Astrocyte of the spinal cord (primary cell): ENCODE measurements around the gene ROBO4.

Experiments
- DNase-seq: peaks from one replicate; pipeline ENCODE4 v3.0.0; 2011; ENCODE audit warnings: low read depth, low spot score
- H3K4me3 ChIP-seq: 2 replicates; pipeline ENCODE4 v1.5.1; 2011; ENCODE audit warnings: low read depth, mild to moderate bottlenecking, low read length, moderate library complexity
- CTCF ChIP-seq: IDR thresholded peaks from 2 replicates; pipeline ENCODE4 v1.5.1; 2012; ENCODE audit warnings: low read depth, mild to moderate bottlenecking, low read length, inconsistent platforms
- in situ Hi-C: cut with HindIII; loops from 2 replicates; pipeline ENCODE4 v1.10.0; 2017; ENCODE audit warnings: low sequenced_read_pairs

ROBO4 gene

GRCh38 chr11:124865181-124865901 is 32.3 kb downstream of the ROBO4 start, which contains the start of gene ROBO3:
TSS of gene ROBO3 (plus strand) at chr11:124865432. CDS start at chr11:124865578, 146 bp downstream.
- DNase-seq = peak; percentile 17
- peak within 1 kb of the TSS; percentile 22 for H3K4me3 ChIP-seq
- in situ Hi-C loops = no loop called here
- TF ChIP-seq CTCF = peak; percentile 1

DNA sequence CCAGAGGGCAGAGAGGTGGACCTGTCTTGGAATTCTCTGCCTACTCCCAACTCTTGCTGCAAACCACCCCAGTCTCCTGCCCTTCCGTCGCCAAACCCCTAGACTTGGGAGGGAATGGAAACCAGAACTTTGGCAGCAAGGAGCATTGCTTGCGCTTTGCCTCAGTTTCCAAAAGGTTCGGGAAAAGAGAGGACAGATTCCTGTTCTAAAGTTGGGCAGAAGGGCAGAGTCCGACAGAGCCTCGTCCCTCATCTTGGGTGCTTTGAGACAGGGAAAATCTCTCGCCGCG is 32.8 kb downstream of the ROBO4 start:
- H3K4me3 ChIP-seq = no peak overlapping the region
- no peak for DNase-seq
- TF ChIP-seq CTCF = no peak
- in situ Hi-C loops = no loop called here

DNA sequence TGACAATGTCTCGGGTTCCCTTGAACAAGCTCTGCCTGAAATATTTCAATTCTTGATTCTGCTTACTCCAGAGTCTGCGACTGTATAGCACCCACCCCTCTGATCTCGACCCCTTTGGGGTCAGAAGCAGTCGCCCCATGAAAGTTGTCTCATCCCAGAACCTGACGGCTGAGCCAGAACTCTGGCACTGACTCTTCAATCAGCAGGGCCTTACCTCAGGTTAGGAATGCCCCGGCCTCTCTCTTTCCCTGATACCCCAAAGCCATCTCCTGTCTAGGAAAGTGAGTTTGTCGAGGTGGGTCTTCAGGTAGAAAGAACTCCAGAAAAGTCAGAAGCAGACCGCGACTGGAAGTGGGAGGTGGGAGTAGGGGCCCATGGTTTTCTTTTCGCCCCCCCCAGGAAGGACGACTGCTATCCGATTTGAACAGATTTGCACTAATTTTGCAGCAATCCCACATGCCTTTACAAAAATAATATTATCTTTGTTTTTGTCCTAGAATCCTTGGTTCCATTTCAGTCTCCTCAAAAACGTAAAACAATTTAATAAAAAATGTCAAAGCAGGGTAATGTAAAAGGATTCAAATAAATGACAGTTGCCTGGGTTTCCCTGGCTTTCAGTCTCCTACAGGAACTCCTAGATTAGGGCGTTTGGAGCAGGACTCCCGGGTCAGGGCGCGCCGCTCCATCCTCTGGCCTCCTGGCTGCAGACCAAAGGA is 33.3 kb downstream of the ROBO4 start:
- no peak overlapping the region for H3K4me3 ChIP-seq
- TF ChIP-seq CTCF = no peak
- in situ Hi-C loops = no loop called here
- no peak for DNase-seq

DNA sequence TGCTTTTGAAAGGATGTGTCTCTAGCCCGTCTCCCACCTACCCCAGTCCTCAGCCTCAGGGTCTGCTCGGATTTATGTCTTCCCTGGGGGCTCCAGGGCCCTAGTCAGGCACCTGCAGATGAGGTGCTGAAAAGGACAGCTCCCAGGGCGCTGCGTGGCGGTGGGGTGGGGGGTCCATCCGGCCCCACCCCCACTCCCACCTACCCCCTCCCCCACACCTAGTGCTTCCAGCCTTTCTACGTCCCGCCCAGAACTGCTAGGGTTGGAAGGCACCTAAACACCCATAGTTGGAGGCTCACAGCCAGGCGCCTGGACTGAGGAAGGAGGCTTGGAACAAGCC is 33.9 kb downstream of the ROBO4 start:
- H3K4me3 ChIP-seq = no peak overlapping the region
- no peak for DNase-seq
- in situ Hi-C loops = no loop called here
- no peak for TF ChIP-seq CTCF

DNA sequence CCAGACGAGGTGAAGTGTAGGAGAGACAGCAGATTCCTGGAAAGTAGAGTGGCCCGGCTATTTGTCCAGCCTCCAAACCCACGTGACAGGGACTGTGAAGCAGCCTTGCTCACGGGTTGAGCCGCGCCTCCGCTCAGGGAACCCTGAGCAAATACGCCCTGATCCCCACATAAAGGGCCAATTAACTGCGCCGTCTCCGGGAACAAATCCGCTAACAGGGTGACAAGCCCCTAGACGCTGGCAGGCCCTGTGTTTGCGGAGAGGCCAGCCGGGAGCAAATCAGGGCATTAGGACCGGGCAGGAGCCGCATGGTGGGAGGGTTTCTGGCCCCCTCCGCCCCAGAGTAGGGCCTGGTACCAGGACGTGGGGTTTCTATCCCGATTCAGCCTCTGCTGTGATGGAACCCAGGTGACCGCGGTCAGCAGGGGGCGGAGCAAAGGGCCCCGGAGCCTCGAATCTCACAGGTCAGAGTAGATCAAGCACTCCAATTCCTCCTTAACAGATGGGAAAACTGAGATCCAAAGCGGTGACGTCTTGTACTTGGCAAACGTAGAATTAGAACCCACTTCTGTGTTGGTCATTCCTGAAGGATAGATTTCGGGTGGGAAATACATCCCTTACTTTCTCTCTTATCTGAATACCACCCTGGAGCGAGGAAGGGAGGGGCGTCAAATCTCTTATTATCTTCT is 34.4 kb downstream of the ROBO4 start:
- DNase-seq = peak; percentile 8

GRCh38 chr11:124861670-124862069 is 36.0 kb downstream of the ROBO4 start:
- in situ Hi-C loops = no loop called here
- DNase-seq = no peak
- TF ChIP-seq CTCF = no peak
- H3K4me3 ChIP-seq = no peak overlapping the region

More for the DNA sequence above, 34.4 kb downstream of the ROBO4 start:
- no peak for TF ChIP-seq CTCF
- H3K4me3 ChIP-seq = peak overlapping the region; percentile 12
- in situ Hi-C loops = no loop called here
